ENCODE measurements around the gene COL3A1. TPM values are rescaled to one million over a fixed set of nuclear protein-coding genes. Genes with fewer than 3 reads are reported as not detected.
A peak's percentile ranks its signal among the peaks of the same experiment; 100 is the strongest.

COL3A1 gene
- total RNA-seq, 1 donor from 2014 or later: 1,124 TPM

DNA sequence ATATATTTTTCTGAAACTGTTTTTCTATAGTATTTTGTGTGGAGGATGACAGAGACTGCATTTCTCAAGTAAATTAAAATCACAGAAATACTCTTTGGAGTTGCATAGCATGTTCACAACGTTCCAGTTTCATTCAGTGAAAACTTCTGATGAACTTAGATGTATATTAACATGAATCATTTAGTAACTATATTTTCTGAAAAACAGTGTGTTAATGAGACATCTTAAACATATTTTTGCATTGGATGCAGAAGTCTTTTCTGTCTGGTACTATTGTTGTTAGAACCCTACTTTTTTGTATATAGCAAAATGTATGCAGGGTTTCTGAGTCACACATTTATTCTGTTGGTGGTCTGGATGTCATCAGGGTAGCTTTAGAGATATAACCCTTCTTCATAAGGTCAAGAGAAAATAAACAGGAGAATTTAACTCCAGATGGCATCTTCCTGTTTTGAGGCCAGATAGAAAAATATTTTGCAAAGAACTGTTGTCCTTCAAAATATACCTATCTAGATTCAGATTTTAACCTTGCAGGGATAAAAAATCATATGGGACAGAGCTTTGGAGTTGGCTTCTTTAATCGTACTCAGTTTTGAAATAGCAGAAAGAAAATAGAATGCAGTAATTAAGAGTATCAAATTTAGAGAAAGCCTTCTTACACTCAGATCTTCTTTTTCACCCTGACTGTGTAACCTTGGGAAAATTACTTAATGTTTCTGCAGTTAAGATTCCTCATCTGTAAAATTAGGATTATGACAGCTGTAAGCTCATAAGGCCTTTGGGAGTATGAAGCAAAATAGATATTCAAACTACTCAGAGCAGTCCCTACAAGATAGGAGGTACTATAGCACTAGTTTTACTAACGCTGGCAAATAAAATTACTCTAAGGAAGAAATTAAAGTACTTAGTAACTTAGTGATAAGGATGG lies 5.3 kb downstream of the COL3A1 start:
- Mint-ChIP-seq H3K27ac (peak overlapping the region; percentile 85), H3K36me3 (peaks cover 11% of the 10 kb centered on the region), H3K4me1 (ENCODE audit: unreplicated experiment) (peaks cover 13% of the 10 kb centered on the region), H3K4me3 (peak overlapping the region; percentile 79), H3K9me3 (no peaks in the 10 kb centered on the region), H3K27me3 (no peaks in the 10 kb centered on the region)
- no peak for DNase-seq (ENCODE audit: extremely low spot score, unreplicated experiment)
- TF ChIP-seq, protein P1, sequence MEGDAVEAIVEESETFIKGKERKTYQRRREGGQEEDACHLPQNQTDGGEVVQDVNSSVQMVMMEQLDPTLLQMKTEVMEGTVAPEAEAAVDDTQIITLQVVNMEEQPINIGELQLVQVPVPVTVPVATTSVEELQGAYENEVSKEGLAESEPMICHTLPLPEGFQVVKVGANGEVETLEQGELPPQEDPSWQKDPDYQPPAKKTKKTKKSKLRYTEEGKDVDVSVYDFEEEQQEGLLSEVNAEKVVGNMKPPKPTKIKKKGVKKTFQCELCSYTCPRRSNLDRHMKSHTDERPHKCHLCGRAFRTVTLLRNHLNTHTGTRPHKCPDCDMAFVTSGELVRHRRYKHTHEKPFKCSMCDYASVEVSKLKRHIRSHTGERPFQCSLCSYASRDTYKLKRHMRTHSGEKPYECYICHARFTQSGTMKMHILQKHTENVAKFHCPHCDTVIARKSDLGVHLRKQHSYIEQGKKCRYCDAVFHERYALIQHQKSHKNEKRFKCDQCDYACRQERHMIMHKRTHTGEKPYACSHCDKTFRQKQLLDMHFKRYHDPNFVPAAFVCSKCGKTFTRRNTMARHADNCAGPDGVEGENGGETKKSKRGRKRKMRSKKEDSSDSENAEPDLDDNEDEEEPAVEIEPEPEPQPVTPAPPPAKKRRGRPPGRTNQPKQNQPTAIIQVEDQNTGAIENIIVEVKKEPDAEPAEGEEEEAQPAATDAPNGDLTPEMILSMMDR (conservative IDR thresholded peaks at IDR 0.05): no peak

DNA sequence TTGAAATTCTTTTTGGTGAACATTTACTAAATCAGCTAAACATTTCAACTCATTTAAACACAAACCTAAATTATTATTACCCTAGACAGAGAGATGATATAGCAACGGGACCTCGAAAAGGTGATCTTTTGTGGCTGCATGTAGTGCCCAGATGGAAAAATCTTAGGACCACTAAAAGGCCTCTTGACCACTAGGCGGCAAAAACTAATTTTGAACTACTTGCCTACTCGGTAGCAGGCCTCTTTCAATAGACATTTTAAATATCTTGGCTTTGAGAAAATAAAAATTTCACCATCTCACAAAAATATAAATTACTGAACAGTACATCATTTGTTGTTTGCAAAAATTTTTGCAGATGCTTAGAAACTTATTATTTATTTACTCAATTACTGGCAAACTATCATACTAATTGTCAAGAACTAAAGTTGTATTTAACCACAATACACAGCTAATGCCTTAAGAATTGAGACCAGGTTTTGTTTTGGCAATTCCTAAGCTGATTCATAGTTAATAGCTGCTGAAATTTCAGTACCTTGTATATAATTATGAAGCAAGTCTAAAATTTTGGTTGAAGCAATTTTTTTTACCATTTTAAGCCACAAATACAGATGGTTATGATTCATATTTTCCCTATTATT lies 9.4 kb downstream of the COL3A1 start:
- H3K4me1 Mint-ChIP-seq (ENCODE audit: unreplicated experiment): peaks cover 18% of the 10 kb centered on the region
- no peak overlapping the region for H3K27ac Mint-ChIP-seq
- peaks cover 16% of the 10 kb centered on the region for H3K36me3 Mint-ChIP-seq
- H3K9me3 Mint-ChIP-seq: no peaks in the 10 kb centered on the region
- H3K4me3 Mint-ChIP-seq: no peak overlapping the region
- TF ChIP-seq, protein P1 (conservative IDR thresholded peaks at IDR 0.05): peak; percentile 69
- peaks cover 7% of the 10 kb centered on the region for H3K27me3 Mint-ChIP-seq
- DNase-seq (ENCODE audit: extremely low spot score, unreplicated experiment): no peak

DNA sequence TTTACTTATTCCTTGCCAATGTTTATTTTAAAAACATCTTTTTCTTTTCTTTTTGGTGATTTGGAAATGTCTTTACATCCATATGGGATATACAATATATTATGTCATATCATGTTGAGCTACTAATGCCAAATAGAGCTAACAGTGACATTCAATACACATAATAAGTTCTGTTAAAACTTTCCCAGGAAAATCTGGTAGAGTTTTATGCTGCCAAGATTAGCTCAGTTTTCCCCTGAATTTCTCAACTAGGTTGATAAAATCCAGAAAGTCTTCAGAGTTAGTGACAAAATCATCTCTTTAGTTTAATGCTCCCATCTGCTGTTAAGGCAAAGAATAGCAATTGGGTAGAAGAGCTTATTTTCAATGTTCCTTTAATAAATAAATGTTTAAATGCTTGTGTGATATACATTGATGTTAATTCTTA lies 9.9 kb downstream of the COL3A1 start:
- H3K9me3 Mint-ChIP-seq: no peaks in the 10 kb centered on the region
- peaks cover 14% of the 10 kb centered on the region for H3K4me1 Mint-ChIP-seq (ENCODE audit: unreplicated experiment)
- no peak overlapping the region for H3K4me3 Mint-ChIP-seq
- TF ChIP-seq, protein P1 (conservative IDR thresholded peaks at IDR 0.05): no peak
- peaks cover 16% of the 10 kb centered on the region for H3K36me3 Mint-ChIP-seq
- H3K27ac Mint-ChIP-seq: no peak overlapping the region
- peaks cover 7% of the 10 kb centered on the region for H3K27me3 Mint-ChIP-seq
- DNase-seq (ENCODE audit: extremely low spot score, unreplicated experiment): no peak

DNA sequence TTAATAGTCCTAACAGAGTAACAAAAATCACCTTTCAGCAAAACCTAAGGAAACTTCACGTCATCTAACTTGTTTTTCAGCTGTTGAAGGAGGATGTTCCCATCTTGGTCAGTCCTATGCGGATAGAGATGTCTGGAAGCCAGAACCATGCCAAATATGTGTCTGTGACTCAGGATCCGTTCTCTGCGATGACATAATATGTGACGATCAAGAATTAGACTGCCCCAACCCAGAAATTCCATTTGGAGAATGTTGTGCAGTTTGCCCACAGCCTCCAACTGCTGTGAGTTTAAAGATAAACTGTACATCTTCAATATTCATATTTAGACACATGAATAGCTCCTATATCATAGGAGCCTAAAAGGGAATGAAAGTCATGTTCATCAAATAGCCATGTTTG lies 10.5 kb downstream of the COL3A1 start:
- H3K4me3 Mint-ChIP-seq: no peak overlapping the region
- peaks cover 10% of the 10 kb centered on the region for H3K4me1 Mint-ChIP-seq (ENCODE audit: unreplicated experiment)
- TF ChIP-seq, protein P1 (conservative IDR thresholded peaks at IDR 0.05): no peak
- H3K27ac Mint-ChIP-seq: no peak overlapping the region
- H3K27me3 Mint-ChIP-seq: peaks cover 7% of the 10 kb centered on the region
- DNase-seq (ENCODE audit: extremely low spot score, unreplicated experiment): no peak
- no peaks in the 10 kb centered on the region for H3K9me3 Mint-ChIP-seq
- H3K36me3 Mint-ChIP-seq: peaks cover 20% of the 10 kb centered on the region

DNA sequence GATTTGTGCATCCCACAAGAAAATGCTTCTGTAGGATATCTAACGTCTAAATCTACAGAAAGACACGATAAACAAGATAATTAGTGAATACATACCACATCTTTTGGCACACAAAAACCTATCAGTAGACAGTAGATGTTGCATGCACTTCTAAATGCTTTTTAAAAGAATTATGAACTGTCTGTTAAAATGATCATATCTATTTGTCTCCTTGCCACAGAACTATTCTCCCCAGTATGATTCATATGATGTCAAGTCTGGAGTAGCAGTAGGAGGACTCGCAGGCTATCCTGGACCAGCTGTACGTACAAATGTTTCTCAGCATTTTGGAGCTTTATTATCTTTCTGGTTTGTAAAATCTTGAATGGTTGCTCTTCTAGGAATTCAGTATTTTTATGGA lies 12.7 kb downstream of the COL3A1 start:
- H3K4me1 Mint-ChIP-seq (ENCODE audit: unreplicated experiment): peaks cover 9% of the 10 kb centered on the region
- TF ChIP-seq, protein P1 (conservative IDR thresholded peaks at IDR 0.05): no peak
- H3K27me3 Mint-ChIP-seq: peaks cover 7% of the 10 kb centered on the region
- no peaks in the 10 kb centered on the region for H3K9me3 Mint-ChIP-seq
- H3K36me3 Mint-ChIP-seq: peaks cover 22% of the 10 kb centered on the region
- no peak overlapping the region for H3K27ac Mint-ChIP-seq
- no peak for DNase-seq (ENCODE audit: extremely low spot score, unreplicated experiment)
- no peak overlapping the region for H3K4me3 Mint-ChIP-seq

All from type B pancreatic cell (in vitro differentiated cells).